Endothelial cell of umbilical vein (primary cell): ENCODE measurements around the gene PGK2. TPM values are rescaled to one million over a fixed set of nuclear protein-coding genes. Genes with fewer than 3 reads are reported as not detected.

ENCODE experiments used
- BruUV-seq: library from RNA; stranded (reverse); fragments of 400-500 nt; replicated peaks from 2 replicates; lab custom pipeline; 2021; lab: Mats Ljungman, UMichigan
- CTCF ChIA-PET: fragments of 300-600, 350-600 bp; sonication (Branson Sonifier 250); formaldehyde crosslinking; loops from one replicate; lab custom pipeline; 2021; ENCODE audit warnings: antibody characterized with exemption, inconsistent platforms; lab: Charles Lee
- POLR2A ChIA-PET: fragments of 300-600, 350-600 bp; sonication (Branson Sonifier 250); formaldehyde crosslinking; loops from one replicate; lab custom pipeline; 2021; ENCODE audit warnings: antibody characterized with exemption, inconsistent platforms; lab: Charles Lee
- DNase-seq: peaks from one replicate; pipeline ENCODE4 v3.0.0-alpha.2; 2011; ENCODE audit warnings: low read depth, low spot score
- FAIRE-seq: peaks from 2 replicates; lab custom pipeline; 2011; peaks lifted over from hg19 to GRCh38; lab: Jason Lieb, UNC
- H2AFZ ChIP-seq: 2 replicates; pipeline ENCODE4 v1.6.0; 2012; ENCODE audit warnings: low read depth, low read length, control low read depth, inconsistent platforms
- H3K27ac ChIP-seq: 2 replicates; pipeline ENCODE4 v1.5.1; 2011; ENCODE audit warnings: low read depth, mild to moderate bottlenecking, control low read depth, low read length, moderate library complexity; ENCODE audit not compliant: insufficient read depth
- H3K27me3 ChIP-seq, 2 experiments: 2 replicates each; pipeline versions ENCODE4 v1.6.0 to v1.6.1; 2011; ENCODE audit warnings: low read length in 2 of 2, mixed read lengths in 1 of 2; ENCODE audit not compliant: control insufficient read depth in 2 of 2, insufficient read depth in 2 of 2
- H3K36me3 ChIP-seq, 2 experiments: 2 replicates in 1 of 2; 3 replicates in 1 of 2; pipeline ENCODE4 v1.5.1; 2011; ENCODE audit warnings: low read length in 2 of 2, mild to moderate bottlenecking in 1 of 2, moderate library complexity in 1 of 2; ENCODE audit not compliant: control insufficient read depth in 2 of 2, insufficient read depth in 2 of 2; ENCODE audit errors: extremely low read depth in 1 of 2
- H3K4me1 ChIP-seq: 3 replicates; pipeline ENCODE4 v1.5.1; 2011; ENCODE audit warnings: mild to moderate bottlenecking, low read length; ENCODE audit not compliant: control insufficient read depth, insufficient read depth; ENCODE audit errors: extremely low read depth
- H3K4me2 ChIP-seq: 2 replicates; pipeline ENCODE4 v1.6.1; 2011; ENCODE audit warnings: low read length, control low read depth, mixed read lengths; ENCODE audit not compliant: insufficient read depth
- H3K4me3 ChIP-seq, 3 experiments: fragments of 200-600 bp in 1 of 3; sonication (generic), shearing (Covaris generic) in 1 of 3; replicated peaks in 1 of 3; 2 replicates each; pipeline ENCODE4 v1.5.1; 2011 to 2016; ENCODE audit warnings: control low read depth in 3 of 3, low read length in 3 of 3, mild to moderate bottlenecking in 2 of 3, inconsistent platforms in 1 of 3, low read depth in 1 of 3, moderate library complexity in 1 of 3; ENCODE audit not compliant: insufficient read depth in 1 of 3
- H3K79me2 ChIP-seq: 2 replicates; pipeline ENCODE4 v1.6.0; 2012; ENCODE audit warnings: low read length, inconsistent platforms; ENCODE audit not compliant: control insufficient read depth, insufficient read depth
- H3K9ac ChIP-seq: replicated peaks from 2 replicates; pipeline ENCODE3; 2011; ENCODE audit warnings: low read length, control low read depth; ENCODE audit not compliant: insufficient read depth; ENCODE audit errors: extremely low read depth
- H3K9me1 ChIP-seq: replicated peaks from 3 replicates; pipeline ENCODE4 v1.6.0; 2011; ENCODE audit warnings: mild to moderate bottlenecking, low read length; ENCODE audit not compliant: control insufficient read depth, insufficient read depth; ENCODE audit errors: extremely low read depth
- H3K9me3 ChIP-seq: replicated peaks from 2 replicates; pipeline ENCODE4 v1.5.1; 2012; ENCODE audit warnings: low read length, inconsistent platforms; ENCODE audit not compliant: control insufficient read depth, insufficient read depth
- H4K20me1 ChIP-seq: replicated peaks from 2 replicates; pipeline ENCODE3; 2011; ENCODE audit warnings: mild to moderate bottlenecking, low read length; ENCODE audit not compliant: control insufficient read depth, insufficient read depth; ENCODE audit errors: extremely low read depth
- EZH2 ChIP-seq: IDR thresholded peaks from 2 replicates; pipeline ENCODE4 v1.6.1; 2012; ENCODE audit warnings: borderline replicate concordance, low read depth, mild to moderate bottlenecking, moderate library complexity, low read length, inconsistent platforms; ENCODE audit not compliant: severe bottlenecking
- FOS ChIP-seq: IDR thresholded peaks from 2 replicates; pipeline ENCODE4 v1.6.1; 2011; ENCODE audit warnings: mild to moderate bottlenecking, low read length, moderate library complexity, borderline replicate concordance; ENCODE audit not compliant: insufficient read depth
- GATA2 ChIP-seq: IDR thresholded peaks from 2 replicates; pipeline ENCODE4 v1.7.0; 2011; ENCODE audit warnings: low read depth, mild to moderate bottlenecking, moderate library complexity, mixed read lengths, low read length; ENCODE audit not compliant: insufficient read length, insufficient read depth
- JUN ChIP-seq: IDR thresholded peaks from 2 replicates; pipeline ENCODE4 v1.6.1; 2011; ENCODE audit warnings: borderline replicate concordance, low read depth; ENCODE audit not compliant: insufficient read length, insufficient read depth
- MYC ChIP-seq: IDR thresholded peaks from one replicate; pipeline ENCODE4 v1.6.1; 2011; ENCODE audit warnings: mild to moderate bottlenecking, low read depth, low read length
- POLR2A ChIP-seq: IDR thresholded peaks from 2 replicates; pipeline ENCODE4 v1.6.1; 2012; ENCODE audit warnings: low read depth, mild to moderate bottlenecking, control low read depth, low read length
- POLR2AphosphoS5 ChIP-seq: IDR thresholded peaks from 2 replicates; pipeline ENCODE4 v1.6.1; 2012; ENCODE audit warnings: low read depth, mild to moderate bottlenecking, control low read depth, low read length, moderate library complexity; ENCODE audit not compliant: insufficient read depth
- dilution Hi-C: fragments of 300-500 bp; cut with MboI; formaldehyde crosslinking; loops from one replicate; pipeline ENCODE4 v1.15.0; 2019; ENCODE audit warnings: low sequenced_read_pairs; ENCODE audit not compliant: extremely low pct_ligation_motif_present
- intact Hi-C: fragments of 100-400 bp; cut with micrococcal nuclease; formaldehyde crosslinking; loops from one replicate; pipeline ENCODE4 v1.10.0; 2022
- polyA plus RNA-seq, 4 experiments: library from polyadenylated mRNA; depleted of rRNA in 3 of 4; stranded (reverse) in 3 of 4; unstranded in 1 of 4; fragments of >200 nt; gene quantifications; 2 replicates each; pipeline versions ENCODE4 v1.2.1 to v1.2.3, GENCODE V29; 2011 to 2012; ENCODE audit warnings: missing spikeins in 1 of 4
- total RNA-seq: library from RNA; stranded (reverse); gene quantifications from 2 replicates; pipeline ENCODE4 v1.2.3, GENCODE V29; 2021
- TF ChIP-seq, protein P1 (sequence below), 2 donors: IDR thresholded peaks; 1 replicate in 1 of 2; 2 replicates in 1 of 2; pipeline ENCODE4 v1.5.1; 2011; ENCODE audit warnings: low read length in 2 of 2, mild to moderate bottlenecking in 2 of 2, moderate library complexity in 2 of 2, control low read depth in 1 of 2, inconsistent platforms in 1 of 2, low read depth in 1 of 2; ENCODE audit not compliant: insufficient read depth in 1 of 2; ENCODE audit errors: extremely low read depth in 1 of 2
- TF ChIP-seq, protein P2 (sequence below): IDR thresholded peaks from 2 replicates; pipeline ENCODE4 v1.6.1; 2011; ENCODE audit not compliant: insufficient read depth, insufficient read length

Gene PGK2
- total and polyA plus RNA-seq, 2 donors (not counting 3 experiments of a cell fraction or from before 2014, with no cell fraction given), result not detected

DNA sequence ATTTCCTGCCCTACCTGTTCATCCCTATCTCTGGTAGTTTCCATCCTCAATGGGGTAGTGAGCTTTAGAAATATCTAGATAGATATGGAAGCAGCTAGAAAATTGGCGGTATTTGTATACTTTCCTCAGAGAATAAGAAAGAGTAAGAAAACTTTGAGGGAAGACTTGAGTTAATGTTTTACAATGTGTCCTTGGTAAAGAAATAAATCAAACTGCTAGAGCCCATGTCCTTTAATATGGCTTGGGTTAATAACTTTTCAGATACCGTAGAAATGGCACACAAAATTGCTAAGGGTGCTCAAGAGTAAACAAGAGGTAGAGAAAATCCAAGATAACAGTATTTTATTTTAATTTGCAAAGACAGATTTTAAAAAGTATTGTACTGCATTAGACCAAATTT lies 28.1 kb upstream of the PGK2 start:
- H4K20me1 ChIP-seq, result no peaks in the 10 kb centered on the region
- no peak for FAIRE-seq
- no peaks in the 10 kb centered on the region for H3K79me2 ChIP-seq
- H3K4me1 ChIP-seq, result no peaks in the 10 kb centered on the region
- no peak overlapping the region for H3K27ac ChIP-seq
- no peaks in the 10 kb centered on the region for H3K27me3 ChIP-seq
- BruUV-seq, result no TSS peak
- POLR2A ChIA-PET, result no interaction called here
- no peaks in the 10 kb centered on the region for H3K9me3 ChIP-seq
- H3K9ac ChIP-seq, result no peak overlapping the region
- TF ChIP-seq MYC (no peak), GATA2 (no peak), FOS (no peak), POLR2A (no peak), JUN (no peak), POLR2AphosphoS5 (no peak), EZH2 (no peak)
- TF ChIP-seq, protein P1, sequence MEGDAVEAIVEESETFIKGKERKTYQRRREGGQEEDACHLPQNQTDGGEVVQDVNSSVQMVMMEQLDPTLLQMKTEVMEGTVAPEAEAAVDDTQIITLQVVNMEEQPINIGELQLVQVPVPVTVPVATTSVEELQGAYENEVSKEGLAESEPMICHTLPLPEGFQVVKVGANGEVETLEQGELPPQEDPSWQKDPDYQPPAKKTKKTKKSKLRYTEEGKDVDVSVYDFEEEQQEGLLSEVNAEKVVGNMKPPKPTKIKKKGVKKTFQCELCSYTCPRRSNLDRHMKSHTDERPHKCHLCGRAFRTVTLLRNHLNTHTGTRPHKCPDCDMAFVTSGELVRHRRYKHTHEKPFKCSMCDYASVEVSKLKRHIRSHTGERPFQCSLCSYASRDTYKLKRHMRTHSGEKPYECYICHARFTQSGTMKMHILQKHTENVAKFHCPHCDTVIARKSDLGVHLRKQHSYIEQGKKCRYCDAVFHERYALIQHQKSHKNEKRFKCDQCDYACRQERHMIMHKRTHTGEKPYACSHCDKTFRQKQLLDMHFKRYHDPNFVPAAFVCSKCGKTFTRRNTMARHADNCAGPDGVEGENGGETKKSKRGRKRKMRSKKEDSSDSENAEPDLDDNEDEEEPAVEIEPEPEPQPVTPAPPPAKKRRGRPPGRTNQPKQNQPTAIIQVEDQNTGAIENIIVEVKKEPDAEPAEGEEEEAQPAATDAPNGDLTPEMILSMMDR (IDR thresholded peaks at IDR 0.05; ENCODE audit: extremely low read depth in 1 of 2, insufficient read depth in 1 of 2, low read depth in 1 of 2, low read length in 2 of 2), result no peak
- TF ChIP-seq, protein P2, sequence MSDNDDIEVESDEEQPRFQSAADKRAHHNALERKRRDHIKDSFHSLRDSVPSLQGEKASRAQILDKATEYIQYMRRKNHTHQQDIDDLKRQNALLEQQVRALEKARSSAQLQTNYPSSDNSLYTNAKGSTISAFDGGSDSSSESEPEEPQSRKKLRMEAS, result no peak
- dilution Hi-C loops (no loop called here), intact Hi-C loops (no loop called here)
- H2AFZ ChIP-seq, result no peak overlapping the region
- CTCF ChIA-PET, result no interaction called here
- H3K36me3 ChIP-seq, result no peaks in the 10 kb centered on the region
- no peak overlapping the region for H3K4me3 ChIP-seq
- no peak for DNase-seq
- H3K9me1 ChIP-seq, result no peaks in the 10 kb centered on the region
- H3K4me2 ChIP-seq, result no peak overlapping the region
